PC-9 (cell line): ENCODE measurements around the gene MUSTN1.

Experiments used
- EZH2 ChIP-seq: fragments of 200-600 bp; sonication (generic); IDR thresholded peaks from 2 replicates; pipeline ENCODE4 v1.8.0; 2017; ENCODE audit warnings: antibody characterized with exemption, low read depth
- TF ChIP-seq, protein P1 (sequence below): fragments of 200-600 bp; sonication (generic); conservative IDR thresholded peaks from 2 replicates; pipeline ENCODE4 v1.6.1; 2017; ENCODE audit warnings: mixed run types, antibody characterized with exemption, mild to moderate bottlenecking, moderate library complexity

DNA sequence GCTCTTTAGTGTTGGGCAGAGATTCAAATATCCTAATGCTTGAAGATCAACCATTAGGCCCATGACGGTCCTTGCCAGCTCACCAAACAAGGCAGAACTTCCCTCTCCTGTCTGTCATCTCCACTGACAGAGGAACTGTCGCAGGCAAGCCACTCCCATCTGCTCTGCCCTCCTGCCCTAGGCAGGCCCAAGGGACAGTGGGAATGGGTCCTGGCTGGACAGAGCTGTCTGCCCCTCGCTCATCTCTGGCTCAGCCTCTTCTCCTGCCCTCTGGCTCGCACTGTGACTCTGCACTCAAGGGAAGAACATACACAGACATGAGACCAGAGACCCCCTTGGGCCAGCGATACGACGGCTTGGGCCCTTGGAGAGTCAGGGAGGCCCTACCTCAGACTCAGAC, 7.6 kb upstream of the MUSTN1 start:
- TF ChIP-seq, protein P1, sequence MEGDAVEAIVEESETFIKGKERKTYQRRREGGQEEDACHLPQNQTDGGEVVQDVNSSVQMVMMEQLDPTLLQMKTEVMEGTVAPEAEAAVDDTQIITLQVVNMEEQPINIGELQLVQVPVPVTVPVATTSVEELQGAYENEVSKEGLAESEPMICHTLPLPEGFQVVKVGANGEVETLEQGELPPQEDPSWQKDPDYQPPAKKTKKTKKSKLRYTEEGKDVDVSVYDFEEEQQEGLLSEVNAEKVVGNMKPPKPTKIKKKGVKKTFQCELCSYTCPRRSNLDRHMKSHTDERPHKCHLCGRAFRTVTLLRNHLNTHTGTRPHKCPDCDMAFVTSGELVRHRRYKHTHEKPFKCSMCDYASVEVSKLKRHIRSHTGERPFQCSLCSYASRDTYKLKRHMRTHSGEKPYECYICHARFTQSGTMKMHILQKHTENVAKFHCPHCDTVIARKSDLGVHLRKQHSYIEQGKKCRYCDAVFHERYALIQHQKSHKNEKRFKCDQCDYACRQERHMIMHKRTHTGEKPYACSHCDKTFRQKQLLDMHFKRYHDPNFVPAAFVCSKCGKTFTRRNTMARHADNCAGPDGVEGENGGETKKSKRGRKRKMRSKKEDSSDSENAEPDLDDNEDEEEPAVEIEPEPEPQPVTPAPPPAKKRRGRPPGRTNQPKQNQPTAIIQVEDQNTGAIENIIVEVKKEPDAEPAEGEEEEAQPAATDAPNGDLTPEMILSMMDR = no peak
- TF ChIP-seq EZH2 = no peak
